GM19239 (cell line): ENCODE data around the gene CDH15.
A peak's percentile ranks its signal among the peaks of the same experiment; 100 is the strongest.
"Not testable (repeated sequence)": the region's sequence is repeated elsewhere in the genome, so short reads cannot be mapped to it uniquely, and the experiment has no call there.

Source experiments
- DNase-seq: peaks from one replicate; pipeline ENCODE4 v3.0.0; 2011; ENCODE audit warnings: low spot score; ENCODE audit not compliant: insufficient read length
- FAIRE-seq: peaks from 2 replicates; lab custom pipeline; 2011; peaks lifted over from hg19 to GRCh38; lab: Jason Lieb, UNC

Gene CDH15

DNA sequence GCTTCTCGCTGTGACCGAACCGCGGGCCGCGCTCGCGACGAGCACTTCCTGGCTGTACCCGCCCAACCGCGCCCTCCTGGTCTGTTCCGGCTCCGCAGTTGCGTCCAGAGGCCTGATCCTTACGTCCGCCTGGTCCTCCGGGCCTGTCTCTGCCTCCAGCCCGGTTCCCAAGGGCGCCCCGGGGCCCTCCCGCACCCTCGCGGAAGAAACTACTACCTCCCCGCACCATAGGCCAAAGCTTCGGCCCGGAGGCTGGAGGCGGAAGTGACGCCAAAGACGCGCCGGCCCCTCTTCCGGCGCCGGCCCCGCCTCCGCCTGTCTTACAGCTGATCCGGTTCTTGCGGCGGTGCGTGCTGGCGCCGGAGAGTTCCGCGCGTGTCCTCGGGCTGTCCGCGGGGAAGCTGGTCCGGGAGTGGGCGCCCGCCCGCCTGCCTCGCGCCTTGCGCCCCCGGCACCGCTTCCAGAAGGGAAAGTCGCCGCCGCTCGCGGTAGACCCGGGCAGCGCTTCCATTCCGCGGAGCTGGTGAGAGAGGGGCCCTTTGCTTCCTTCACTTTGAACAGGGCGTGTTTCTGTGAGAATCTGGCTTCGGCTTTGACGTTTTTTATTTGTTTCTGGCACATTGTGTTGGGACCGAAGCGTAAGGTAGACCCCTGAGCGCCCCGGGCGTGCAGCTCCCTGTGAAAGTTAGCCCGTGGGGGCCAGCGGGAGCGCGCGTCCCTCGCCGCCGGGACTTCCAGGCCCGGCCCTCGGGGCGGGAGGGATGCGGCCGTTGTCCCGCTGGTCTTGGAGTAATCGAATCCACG, 46.0 kb downstream of the CDH15 start, which contains the start of gene ZNF778:
TSS of gene ZNF778 (plus strand) at position 316 of the 804 bp plus-strand sequence. CDS start 3,425 bp downstream, outside the sequence.
- peak; percentile 96 for DNase-seq
- peak; percentile 91 for FAIRE-seq

DNA sequence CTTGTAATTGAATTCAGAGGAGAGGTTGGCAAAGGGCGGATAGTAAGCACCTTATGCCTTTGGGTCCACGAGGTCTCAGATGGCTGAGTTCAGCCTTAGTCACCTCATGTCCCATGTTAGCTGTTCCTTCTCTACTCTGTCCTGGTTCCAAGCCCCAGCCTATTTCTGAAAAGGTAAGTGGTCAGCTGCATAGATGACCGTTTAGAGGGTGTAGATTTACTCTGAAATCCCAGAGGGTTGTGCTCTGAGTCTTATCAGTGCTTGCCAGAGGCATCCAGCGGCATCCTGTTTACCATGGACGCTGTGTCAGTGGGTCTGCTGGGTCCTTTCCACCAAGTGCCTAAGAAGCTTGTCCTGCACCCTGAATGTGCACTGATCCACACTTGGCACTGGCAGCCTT, 47.8 kb downstream of the CDH15 start:
- no peak for DNase-seq
- FAIRE-seq: no peak

DNA sequence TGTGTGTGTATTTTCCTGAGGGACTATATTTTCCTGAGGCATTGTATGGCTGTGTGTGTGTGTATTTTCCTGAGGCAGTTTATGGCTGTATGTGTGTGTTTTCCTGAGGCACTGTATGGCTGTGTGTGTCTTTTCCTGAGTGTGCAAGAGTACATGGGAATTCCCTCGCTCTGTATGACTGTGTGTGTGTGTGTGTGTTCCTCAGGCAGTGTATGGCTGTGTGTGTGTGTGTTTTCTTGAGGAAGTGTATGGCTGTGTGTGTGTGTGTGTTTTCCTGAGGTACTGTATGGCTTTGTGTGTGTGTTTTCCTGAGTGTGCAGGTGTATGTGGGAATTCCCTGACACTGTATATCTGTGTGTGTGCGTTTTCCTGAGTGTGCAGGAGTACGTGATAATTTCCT, 50.1 kb downstream of the CDH15 start:
- FAIRE-seq: no peak
- DNase-seq: no peak

DNA sequence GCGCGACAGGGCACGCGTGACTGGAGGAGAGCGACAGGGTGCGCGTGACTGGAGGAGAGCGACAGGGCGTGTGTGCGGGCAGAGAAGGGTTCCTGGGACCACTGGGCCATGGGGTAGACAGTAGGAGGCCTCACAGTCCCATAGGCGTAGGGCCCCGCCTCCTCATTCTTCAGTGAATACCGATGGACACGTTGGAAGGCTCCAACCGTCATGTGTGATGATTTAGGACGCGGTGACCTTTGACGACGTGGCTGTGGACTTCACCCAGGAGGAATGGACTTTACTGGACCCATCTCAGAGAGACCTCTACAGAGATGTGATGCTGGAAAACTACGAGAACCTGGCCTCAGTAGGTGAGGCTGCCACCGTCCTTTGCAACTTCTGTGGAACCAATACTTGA, 51.4 kb downstream of the CDH15 start:
- no peak for DNase-seq
- no peak for FAIRE-seq

DNA sequence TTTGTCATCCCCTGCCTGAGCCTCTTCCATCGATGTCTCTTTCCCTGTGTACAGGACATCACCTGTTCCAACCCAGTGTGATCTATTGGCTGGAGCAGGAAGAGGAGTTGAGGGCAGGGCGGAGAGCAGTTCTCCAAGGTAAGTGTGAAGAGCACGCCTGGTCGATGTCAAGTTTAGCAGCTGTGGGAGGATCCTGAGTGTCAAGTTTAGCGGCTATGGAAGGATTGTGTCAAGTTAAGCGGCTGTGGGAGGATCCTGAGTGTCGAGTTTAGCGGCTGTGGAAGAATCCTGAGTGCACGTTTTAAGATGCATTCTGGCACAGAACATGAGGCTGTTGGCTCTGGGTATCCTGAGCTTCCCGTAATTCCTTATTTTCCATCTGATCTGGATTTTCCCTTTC, 53.1 kb downstream of the CDH15 start:
- DNase-seq (no peak), FAIRE-seq (no peak)

DNA sequence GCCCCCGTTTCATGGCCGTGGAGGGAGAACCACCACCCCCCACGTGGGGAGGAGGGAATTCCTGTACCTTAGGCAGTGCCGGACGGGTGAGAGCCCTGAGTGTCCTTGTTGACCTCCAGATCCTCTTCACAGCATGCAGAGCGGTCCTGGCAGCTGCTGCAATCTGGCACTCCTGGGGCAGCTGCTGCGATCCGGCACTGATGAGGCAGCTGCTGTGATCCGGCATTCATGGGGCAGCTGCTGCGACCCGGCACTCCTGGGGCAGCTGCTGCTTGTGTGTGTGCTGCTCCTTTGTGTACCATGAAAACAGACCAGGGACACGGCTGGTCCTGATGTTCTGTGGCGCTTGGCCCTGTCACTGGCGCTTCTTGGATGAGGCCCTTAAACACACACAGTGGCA, 58.7 kb downstream of the CDH15 start:
- no peak for DNase-seq
- no peak for FAIRE-seq

DNA sequence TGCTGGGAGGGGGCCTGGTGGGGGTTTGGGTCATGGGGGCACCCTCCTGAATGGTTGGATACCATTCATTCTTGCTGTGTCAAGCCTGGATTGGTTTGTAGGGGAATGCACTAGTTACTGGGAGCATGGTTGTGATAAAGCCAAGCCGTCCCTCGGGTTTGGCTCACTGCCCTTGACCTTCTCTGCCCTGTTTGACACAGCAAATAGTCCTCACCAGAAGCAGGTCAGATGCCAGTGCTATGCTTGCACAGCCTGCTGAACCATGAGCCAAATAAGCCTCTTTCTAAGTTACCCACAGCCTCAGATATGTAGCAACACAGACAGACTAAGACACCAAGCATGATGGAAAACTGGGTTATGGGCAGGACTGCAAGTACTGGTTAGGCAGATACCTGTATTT, 60.6 kb downstream of the CDH15 start:
- DNase-seq (no peak), FAIRE-seq (no peak)

DNA sequence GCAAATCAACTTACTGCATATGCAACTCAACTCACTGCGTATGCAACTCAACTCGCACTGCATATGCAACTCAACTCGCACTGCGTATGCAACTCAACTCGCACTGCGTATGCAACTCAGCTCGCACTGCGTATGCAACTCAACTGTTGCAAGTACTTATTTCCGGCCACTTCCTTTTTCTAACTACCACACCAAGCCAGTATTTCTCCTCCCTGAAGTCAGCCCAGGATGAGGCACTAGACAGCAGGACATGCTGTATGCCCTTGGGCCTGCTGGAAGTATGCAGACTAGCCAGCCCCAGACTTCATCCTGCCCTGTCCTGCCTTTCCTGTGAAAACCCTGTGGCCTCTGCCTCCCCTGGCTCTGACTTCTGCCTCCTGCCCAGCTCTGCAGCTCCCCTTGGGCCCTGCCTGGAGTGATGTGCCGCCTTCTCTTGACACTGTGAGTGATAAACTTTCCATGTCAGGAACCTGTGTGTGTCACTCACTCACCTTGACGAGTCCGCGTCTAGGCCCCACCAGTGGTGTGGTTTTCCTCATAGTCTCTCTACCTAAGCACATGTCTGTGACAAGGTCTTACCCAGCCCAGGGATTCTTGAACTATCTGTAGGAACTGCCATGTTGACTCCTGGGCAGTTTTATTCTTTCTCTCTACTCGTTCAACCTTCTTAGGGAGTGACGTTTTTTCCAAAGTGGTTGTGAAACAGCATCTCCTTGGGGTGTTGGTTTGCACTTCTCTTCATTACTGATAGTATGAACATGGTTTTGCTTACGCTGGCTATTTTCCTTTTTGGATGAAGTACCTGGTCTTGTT, 62.3 kb downstream of the CDH15 start:
- DNase-seq (no peak), FAIRE-seq (no peak)

DNA sequence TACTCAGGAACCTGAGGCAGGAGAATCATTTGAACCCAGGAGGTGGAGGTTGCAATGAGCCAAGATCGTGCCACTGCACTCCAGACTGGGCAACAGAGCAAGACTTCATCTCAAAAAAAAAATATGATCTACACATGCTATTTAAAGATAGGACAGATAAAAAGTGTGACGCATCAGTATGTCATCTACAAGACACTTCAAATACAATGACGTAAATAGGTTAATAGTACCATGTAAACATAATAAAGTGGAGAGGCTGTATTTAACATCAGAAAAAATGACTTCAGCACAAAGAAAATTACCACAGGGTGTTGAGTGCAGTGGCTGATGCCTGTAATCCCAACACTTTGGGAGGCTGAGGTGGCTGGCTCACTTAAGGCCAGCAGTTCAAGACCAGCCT, 66.2 kb downstream of the CDH15 start:
- no peak for FAIRE-seq
- DNase-seq: no peak

DNA sequence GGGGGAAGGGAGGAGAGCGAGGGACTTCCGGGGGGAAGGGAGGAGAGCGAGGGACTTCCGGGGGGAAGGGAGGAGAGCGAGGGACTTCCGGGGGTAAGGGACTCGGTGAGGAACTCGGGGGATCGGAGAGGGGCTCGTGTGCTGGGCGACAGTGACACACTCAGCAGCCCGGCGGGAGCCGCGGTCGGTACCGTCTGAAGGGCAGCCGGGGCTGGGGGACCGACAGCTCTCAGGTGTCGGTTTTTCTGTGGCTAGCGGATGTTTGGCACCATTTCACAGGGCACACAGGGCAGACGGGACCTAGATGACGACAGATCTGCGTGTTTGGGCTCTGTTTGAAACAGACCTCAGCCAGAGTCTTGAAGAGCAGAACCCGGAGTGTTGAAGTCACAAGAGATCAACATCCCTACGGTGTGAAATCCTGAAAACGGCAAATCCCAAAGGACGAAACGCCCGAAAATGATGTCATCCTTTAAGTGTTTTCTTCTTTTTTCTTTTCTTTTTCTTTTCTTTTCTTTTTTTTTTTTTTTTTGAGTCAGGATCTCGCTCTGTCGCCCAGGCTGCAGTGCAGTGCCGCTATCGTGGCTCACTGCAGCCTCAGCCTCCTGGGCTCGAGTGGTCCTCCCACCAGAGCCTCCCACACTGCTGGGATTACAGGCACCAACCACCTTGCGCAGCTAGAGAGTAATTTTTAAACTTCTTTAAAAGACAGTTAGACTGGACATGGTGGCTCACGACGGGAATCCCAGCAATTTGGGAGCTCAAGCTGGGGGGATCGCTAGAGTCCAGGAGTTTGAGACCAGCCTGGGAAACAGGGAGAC, 69.8 kb downstream of the CDH15 start:
- peak; percentile 74 for DNase-seq
- no peak for FAIRE-seq

DNA sequence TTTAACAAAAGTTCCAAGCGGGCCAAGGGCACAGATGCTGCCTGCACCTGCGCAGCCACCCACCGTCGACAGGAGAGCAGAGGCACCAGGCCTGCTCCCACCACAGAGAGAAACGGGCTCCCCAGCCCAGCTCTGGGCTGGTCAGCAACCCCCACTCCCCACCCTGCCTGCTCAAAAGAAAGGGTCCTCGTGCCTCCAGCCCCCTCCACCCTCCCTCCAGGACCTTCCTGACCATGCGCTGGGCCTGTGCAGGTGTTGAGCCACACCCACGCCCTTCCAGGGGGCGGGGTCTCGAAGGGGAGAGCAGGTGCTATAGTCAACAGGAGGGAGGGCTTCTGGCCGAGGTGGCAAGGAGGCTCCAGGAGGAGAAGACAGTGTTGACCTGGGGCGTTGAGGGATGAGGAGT, 71.2 kb downstream of the CDH15 start:
- FAIRE-seq: no peak

DNA sequence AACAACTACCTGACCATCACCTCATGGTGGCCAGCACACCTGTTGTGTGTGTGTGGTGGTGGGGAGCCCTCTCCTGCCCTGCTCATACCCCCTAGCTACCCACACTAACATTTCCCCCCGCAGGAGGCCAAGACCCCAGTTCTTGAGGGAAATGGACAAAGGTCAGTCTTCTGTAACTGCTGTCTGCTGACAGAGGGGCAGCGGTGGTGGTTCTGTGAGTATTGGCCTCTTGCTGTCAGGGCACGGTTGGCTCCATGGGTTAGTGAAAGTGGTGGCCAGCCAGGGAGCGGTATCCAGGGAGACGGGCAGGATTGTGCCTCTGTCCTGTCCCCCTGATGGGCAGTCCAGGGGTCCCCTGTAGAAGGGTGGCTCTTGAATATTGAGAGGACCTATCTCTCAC, 72.1 kb downstream of the CDH15 start:
- DNase-seq (no peak), FAIRE-seq (no peak)

More for the DNA sequence above, 71.2 kb downstream of the CDH15 start:
- no peak for DNase-seq

DNA sequence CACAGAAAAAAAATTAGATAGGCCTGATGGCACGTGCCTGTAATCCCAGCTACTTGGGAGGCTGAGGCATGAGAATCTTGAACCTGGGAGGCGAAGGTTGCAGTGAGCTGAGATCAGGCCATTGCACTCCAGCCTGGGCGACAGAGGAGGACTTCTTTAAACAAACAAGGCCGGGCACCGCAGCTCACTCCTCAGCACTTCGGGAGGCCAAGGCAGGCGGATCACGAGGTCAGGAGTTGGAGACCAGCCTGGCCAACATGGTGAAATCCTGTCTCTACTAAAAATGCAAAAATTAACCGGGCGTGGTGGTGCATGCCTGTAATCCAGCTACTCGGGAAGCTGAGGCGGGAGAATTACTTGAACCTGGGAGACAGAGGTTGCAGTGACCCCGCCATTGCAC, 72.7 kb downstream of the CDH15 start:
- not testable (repeated sequence) for DNase-seq, FAIRE-seq

DNA sequence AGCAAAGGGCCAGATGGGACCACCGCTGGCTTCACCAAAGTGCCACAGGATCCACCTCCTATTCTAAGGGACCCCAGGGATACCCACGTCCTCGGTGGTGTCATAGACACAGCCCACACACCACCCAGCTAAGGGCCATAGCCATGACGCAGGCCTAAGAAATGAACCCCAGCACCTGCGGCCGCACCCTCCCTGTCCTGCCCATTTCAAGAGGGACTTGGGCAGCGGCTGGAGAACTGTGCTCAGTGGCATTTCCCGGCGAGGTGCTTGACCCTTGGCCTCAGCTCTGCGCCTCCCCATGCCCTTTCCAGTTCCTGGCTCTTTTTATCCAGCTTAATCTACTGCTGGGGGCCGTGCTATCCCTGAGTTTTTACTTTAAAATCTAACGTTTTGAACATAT, 73.2 kb downstream of the CDH15 start:
- FAIRE-seq (no peak), DNase-seq (no peak)
